IMR-90 (cell line): ENCODE measurements around the gene AKR1E2. TPM values are rescaled to one million over a fixed set of nuclear protein-coding genes. Genes with fewer than 3 reads are reported as not detected.

Experiments used
- ATAC-seq: fragments of 200-7000 bp; cut with Tn5 transposase; 2 replicates; pipeline ENCODE4 v1.9.1; 2020; ENCODE audit warnings: low read depth, mild to moderate bottlenecking, moderate library complexity
- BruUV-seq: library from RNA; stranded (reverse); fragments of 400-500 nt; replicated peaks from 2 replicates; lab custom pipeline; 2021; lab: Mats Ljungman, UMichigan
- CTCF ChIA-PET: fragments of 300-600 bp; formaldehyde crosslinking; extraction: SDS; loops from one replicate; lab custom pipeline; 2021; ENCODE audit warnings: antibody characterized with exemption; lab: Yijun Ruan, JAX
- POLR2A ChIA-PET: fragments of 300-600 bp; sonication (Branson Sonifier 250); formaldehyde crosslinking; loops from one replicate; lab custom pipeline; 2022; ENCODE audit warnings: antibody characterized with exemption; ENCODE audit not compliant: unreplicated experiment; lab: Charles Lee
- DNase-seq: peaks from one replicate; pipeline ENCODE4 v3.0.0; 2013
- H2AFZ ChIP-seq: replicated peaks from 2 replicates; pipeline ENCODE3; 2013; ENCODE audit warnings: low read length, mild to moderate bottlenecking; ENCODE audit not compliant: poor library complexity
- H2AK5ac ChIP-seq: 2 replicates; pipeline ENCODE4 v1.6.1; 2013; ENCODE audit warnings: low read depth, low read length, inconsistent platforms
- H2AK9ac ChIP-seq: replicated peaks from 2 replicates; pipeline ENCODE3; 2013; ENCODE audit warnings: mild to moderate bottlenecking, low read depth, low read length, moderate library complexity; ENCODE audit not compliant: poor library complexity
- H2BK120ac ChIP-seq: 2 replicates; pipeline ENCODE4 v1.6.1; 2013; ENCODE audit warnings: low read depth, low read length, inconsistent platforms
- H2BK15ac ChIP-seq: 3 replicates; pipeline ENCODE4 v1.6.1; 2013; ENCODE audit warnings: low read depth, low read length, inconsistent platforms
- H2BK20ac ChIP-seq: 2 replicates; pipeline ENCODE4 v1.6.1; 2013; ENCODE audit warnings: low read depth, mild to moderate bottlenecking, inconsistent platforms, low read length, moderate library complexity
- H2BK5ac ChIP-seq: 2 replicates; pipeline ENCODE4 v1.6.1; 2013; ENCODE audit warnings: mild to moderate bottlenecking, low read depth, low read length, inconsistent platforms; ENCODE audit not compliant: poor library complexity, severe bottlenecking
- H3K14ac ChIP-seq: replicated peaks from 2 replicates; pipeline ENCODE4 v1.6.1; 2013; ENCODE audit warnings: low read depth, low read length, inconsistent platforms
- H3K18ac ChIP-seq: 2 replicates; pipeline ENCODE4 v1.6.1; 2013; ENCODE audit warnings: low read depth, low read length, control low read depth
- H3K23ac ChIP-seq: 2 replicates; pipeline ENCODE4 v1.6.1; 2013; ENCODE audit warnings: low read depth, low read length, inconsistent platforms
- H3K27ac ChIP-seq: 2 replicates; pipeline ENCODE4 v1.5.1; 2013; ENCODE audit warnings: mild to moderate bottlenecking, control low read depth, low read length; ENCODE audit not compliant: insufficient read depth
- H3K27me3 ChIP-seq: 2 replicates; pipeline ENCODE4 v1.6.1; 2013; ENCODE audit warnings: low read length; ENCODE audit not compliant: control insufficient read depth, insufficient read depth
- H3K36me3 ChIP-seq: 2 replicates; pipeline ENCODE4 v1.6.1; 2013; ENCODE audit warnings: low read length, mixed read lengths; ENCODE audit not compliant: control insufficient read depth, insufficient read depth
- H3K4ac ChIP-seq: 2 replicates; pipeline ENCODE4 v1.6.1; 2013; ENCODE audit warnings: low read depth, low read length, inconsistent platforms
- H3K4me1 ChIP-seq: 2 replicates; pipeline ENCODE4 v1.6.1; 2013; ENCODE audit warnings: low read length, mixed read lengths; ENCODE audit not compliant: control insufficient read depth, insufficient read depth
- H3K4me2 ChIP-seq: 2 replicates; pipeline ENCODE4 v1.6.1; 2013; ENCODE audit warnings: low read depth, mild to moderate bottlenecking, control low read depth, low read length, moderate library complexity
- H3K4me3 ChIP-seq: 2 replicates; pipeline ENCODE4 v1.5.1; 2013; ENCODE audit warnings: low read depth, mild to moderate bottlenecking, control low read depth, low read length, moderate library complexity; ENCODE audit not compliant: insufficient read depth
- H3K56ac ChIP-seq: 2 replicates; pipeline ENCODE4 v1.6.1; 2013; ENCODE audit warnings: low read length, inconsistent platforms; ENCODE audit not compliant: insufficient read depth; ENCODE audit errors: extremely low read depth
- H3K79me1 ChIP-seq, 2 experiments: 2 replicates each; pipeline ENCODE4 v1.6.1; 2013; ENCODE audit warnings: low read length in 2 of 2, inconsistent platforms in 1 of 2, low read depth in 1 of 2
- H3K9ac ChIP-seq: 2 replicates; pipeline ENCODE4 v1.6.1; 2013; ENCODE audit warnings: low read depth, low read length, control low read depth
- H3K9me1 ChIP-seq: 2 replicates; pipeline ENCODE4 v1.6.1; 2013; ENCODE audit warnings: low read length, inconsistent platforms; ENCODE audit not compliant: insufficient read depth
- H3K9me3 ChIP-seq: 2 replicates; pipeline ENCODE4 v1.6.1; 2013; ENCODE audit warnings: low read length; ENCODE audit not compliant: control insufficient read depth, insufficient read depth
- H4K20me1 ChIP-seq: 2 replicates; pipeline ENCODE4 v1.6.1; 2013; ENCODE audit warnings: low read length, inconsistent platforms; ENCODE audit not compliant: insufficient read depth
- H4K5ac ChIP-seq: 2 replicates; pipeline ENCODE4 v1.6.1; 2013; ENCODE audit warnings: mild to moderate bottlenecking, low read depth, low read length, control low read depth
- H4K8ac ChIP-seq, 2 experiments: 2 replicates each; pipeline ENCODE4 v1.6.1; 2013; ENCODE audit warnings: low read depth in 2 of 2, low read length in 2 of 2, control low read depth in 1 of 2, inconsistent platforms in 1 of 2
- H4K91ac ChIP-seq: 2 replicates; pipeline ENCODE4 v1.6.1; 2013; ENCODE audit warnings: low read depth, low read length, inconsistent platforms; ENCODE audit not compliant: insufficient read depth
- BHLHE40 ChIP-seq: fragments of 150-350 bp; IDR thresholded peaks from 2 replicates; pipeline ENCODE4 v1.6.1; 2016; ENCODE audit warnings: mild to moderate bottlenecking, low read depth, low read length
- CEBPB ChIP-seq: IDR thresholded peaks from 2 replicates; pipeline ENCODE4 v1.6.1; 2012; ENCODE audit warnings: low read depth, low read length, improper control_type of control experiment
- CHD1 ChIP-seq: IDR thresholded peaks from 2 replicates; pipeline ENCODE4 v1.6.1; 2012; ENCODE audit warnings: low read depth, low read length, improper control_type of control experiment
- CTCF ChIP-seq: conservative IDR thresholded peaks from 2 replicates; pipeline ENCODE4 v1.5.1; 2012; ENCODE audit warnings: mild to moderate bottlenecking, low read depth, low read length, improper control_type of control experiment
- ELK1 ChIP-seq: fragments of 150-350 bp; IDR thresholded peaks from 2 replicates; pipeline ENCODE4 v1.6.1; 2016; ENCODE audit warnings: low read depth, mild to moderate bottlenecking, low read length, moderate library complexity, borderline replicate concordance
- FOS ChIP-seq: fragments of 150-350 bp; IDR thresholded peaks from 2 replicates; pipeline ENCODE4 v1.6.1; 2016; ENCODE audit warnings: low read depth, low read length
- MAFK ChIP-seq: IDR thresholded peaks from 2 replicates; pipeline ENCODE4 v1.6.1; 2012; ENCODE audit warnings: low read depth, low read length, improper control_type of control experiment
- MAZ ChIP-seq: IDR thresholded peaks from 2 replicates; pipeline ENCODE4 v1.6.1; 2012; ENCODE audit warnings: low read depth, mild to moderate bottlenecking, low read length, improper control_type of control experiment, moderate library complexity, borderline replicate concordance
- MXI1 ChIP-seq: IDR thresholded peaks from 2 replicates; pipeline ENCODE4 v1.6.1; 2012; ENCODE audit warnings: low read depth, mild to moderate bottlenecking, low read length, moderate library complexity, borderline replicate concordance
- NFE2L2 ChIP-seq: fragments of 150-350 bp; IDR thresholded peaks from 2 replicates; pipeline ENCODE4 v1.6.1; 2016; ENCODE audit warnings: low read depth, mild to moderate bottlenecking, low read length
- POLR2A ChIP-seq: IDR thresholded peaks from 2 replicates; pipeline ENCODE4 v1.6.1; 2012; ENCODE audit warnings: mild to moderate bottlenecking, low read depth, low read length
- RAD21 ChIP-seq: IDR thresholded peaks from 2 replicates; pipeline ENCODE4 v1.6.1; 2012; ENCODE audit warnings: low read length, improper control_type of control experiment
- RCOR1 ChIP-seq: IDR thresholded peaks from 2 replicates; pipeline ENCODE4 v1.6.1; 2012; ENCODE audit warnings: mild to moderate bottlenecking, low read length, improper control_type of control experiment; ENCODE audit not compliant: insufficient replicate concordance
- RFX5 ChIP-seq: IDR thresholded peaks from 2 replicates; pipeline ENCODE4 v1.8.0; 2012; ENCODE audit warnings: low read depth, mild to moderate bottlenecking, low read length, moderate library complexity
- SMC3 ChIP-seq: fragments of 150-350 bp; IDR thresholded peaks from 2 replicates; pipeline ENCODE4 v1.6.1; 2016; ENCODE audit warnings: low read depth, mild to moderate bottlenecking, antibody characterized with exemption, low read length, moderate library complexity
- USF2 ChIP-seq: fragments of 150-350 bp; IDR thresholded peaks from 2 replicates; pipeline ENCODE4 v1.6.1; 2017; ENCODE audit warnings: mild to moderate bottlenecking, antibody characterized with exemption, low read length, low read depth
- WGBS, 2 experiments: methylation state at CpG; one replicate each; pipeline versions ENCODE4 v1.1.5 to v1.1.7; 2013; ENCODE audit warnings: missing lambda C conversion rate in 2 of 2; ENCODE audit not compliant: insufficient read length in 1 of 2; ENCODE audit errors: extremely low coverage in 2 of 2; 5-methylcytosine and 5-hydroxymethylcytosine counted together
- dilution Hi-C: fragments of 300-500 bp; cut with HindIII; formaldehyde crosslinking; loops from one replicate; pipeline ENCODE4 v1.14.3; 2018; ENCODE audit warnings: low sequenced_read_pairs; ENCODE audit not compliant: unreplicated experiment
- in situ Hi-C: fragments of 300-500 bp; cut with MboI; formaldehyde crosslinking; loops from 3 replicates; pipeline ENCODE4 v1.14.3; 2019; ENCODE audit warnings: low sequenced_read_pairs, inconsistent platforms, mixed read lengths
- intact Hi-C: fragments of 100-400 bp; cut with micrococcal nuclease; formaldehyde crosslinking; loops from 2 replicates; pipeline ENCODE4 v1.10.0; 2022
- polyA plus RNA-seq, 3 experiments: library from polyadenylated mRNA; depleted of rRNA; stranded (reverse); fragments of >200 nt; gene quantifications; 2 replicates each; pipeline ENCODE4 v1.2.3, GENCODE V29; 2012; ENCODE audit warnings: low replicate concordance in 1 of 3
- total RNA-seq: library from RNA; depleted of rRNA; stranded (reverse); fragments of >200 nt; gene quantifications from 2 replicates; pipeline ENCODE4 v1.2.3, GENCODE V29; 2012

AKR1E2 gene
- total and polyA plus RNA-seq, 2 of the 4 experiments (the other 2 are of a cell fraction), result 1.2 to 3.4 TPM

- TF ChIP-seq NFE2L2 (no peak), FOS (no peak), ELK1 (no peak), USF2 (no peak), MAFK (no peak), POLR2A (no peak), RCOR1 (no peak), CEBPB (no peak), RAD21 (no peak), MAZ (no peak), RFX5 (no peak), CTCF (no peak), SMC3 (no peak), CHD1 (no peak), BHLHE40 (no peak), MXI1 (no peak)
- dilution Hi-C loops (no loop called here), intact Hi-C loops (no loop called here), in situ Hi-C loops (no loop called here)
- Histone ChIP-seq H3K4me3 (no peak overlapping the region), H4K5ac (no peak overlapping the region), H2BK20ac (no peak overlapping the region), H3K79me1 (no peaks in the 10 kb centered on the region), H3K4ac (no peak overlapping the region), H4K20me1 (no peaks in the 10 kb centered on the region), H3K18ac (no peak overlapping the region), H2BK15ac (no peak overlapping the region), H3K14ac (no peak overlapping the region), H3K27me3 (no peaks in the 10 kb centered on the region), H2BK120ac (no peak overlapping the region), H2AK9ac (no peak overlapping the region), H3K9me3 (no peaks in the 10 kb centered on the region), H3K23ac (no peak overlapping the region), H3K27ac (no peak overlapping the region), H4K8ac (no peak overlapping the region), H3K56ac (no peak overlapping the region), H3K9ac (no peak overlapping the region), H4K91ac (no peak overlapping the region), H3K36me3 (no peaks in the 10 kb centered on the region; the same call in 1 of the 2 replicates), H3K9me1 (no peaks in the 10 kb centered on the region), H3K4me1 (no peaks in the 10 kb centered on the region), H2BK5ac (no peak overlapping the region), H3K4me2 (no peak overlapping the region), H2AK5ac (no peak overlapping the region), H2AFZ (no peak overlapping the region)
- ChIA-PET CTCF (no interaction called here), POLR2A (no interaction called here)
- no peak for ATAC-seq
- DNase-seq, result no peak
- no TSS peak for BruUV-seq
- no CpG with 5 or more reads among the region's 2 CpGs for WGBS, 2 experiments
Measured at GRCh38 chr10:4889959-4890358, 64.0 kb downstream of the AKR1E2 start.
